DMS 273 (cell line): ENCODE data around the gene CLDN17.

ENCODE experiments used
- DNase-seq: peaks from one replicate; lab custom pipeline; 2025; ENCODE audit not compliant: unreplicated experiment; lab: John Stamatoyannopoulos, UW

CLDN17 gene, protein sequence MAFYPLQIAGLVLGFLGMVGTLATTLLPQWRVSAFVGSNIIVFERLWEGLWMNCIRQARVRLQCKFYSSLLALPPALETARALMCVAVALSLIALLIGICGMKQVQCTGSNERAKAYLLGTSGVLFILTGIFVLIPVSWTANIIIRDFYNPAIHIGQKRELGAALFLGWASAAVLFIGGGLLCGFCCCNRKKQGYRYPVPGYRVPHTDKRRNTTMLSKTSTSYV

GRCh38 chr21:30166705-30167104 is at the start of gene CLDN17:
Gene CLDN17, minus strand, starts transcription at chr21:30166805. Its CDS starts 188 bp downstream, at chr21:30166617.
- DNase-seq: no peak

DNA sequence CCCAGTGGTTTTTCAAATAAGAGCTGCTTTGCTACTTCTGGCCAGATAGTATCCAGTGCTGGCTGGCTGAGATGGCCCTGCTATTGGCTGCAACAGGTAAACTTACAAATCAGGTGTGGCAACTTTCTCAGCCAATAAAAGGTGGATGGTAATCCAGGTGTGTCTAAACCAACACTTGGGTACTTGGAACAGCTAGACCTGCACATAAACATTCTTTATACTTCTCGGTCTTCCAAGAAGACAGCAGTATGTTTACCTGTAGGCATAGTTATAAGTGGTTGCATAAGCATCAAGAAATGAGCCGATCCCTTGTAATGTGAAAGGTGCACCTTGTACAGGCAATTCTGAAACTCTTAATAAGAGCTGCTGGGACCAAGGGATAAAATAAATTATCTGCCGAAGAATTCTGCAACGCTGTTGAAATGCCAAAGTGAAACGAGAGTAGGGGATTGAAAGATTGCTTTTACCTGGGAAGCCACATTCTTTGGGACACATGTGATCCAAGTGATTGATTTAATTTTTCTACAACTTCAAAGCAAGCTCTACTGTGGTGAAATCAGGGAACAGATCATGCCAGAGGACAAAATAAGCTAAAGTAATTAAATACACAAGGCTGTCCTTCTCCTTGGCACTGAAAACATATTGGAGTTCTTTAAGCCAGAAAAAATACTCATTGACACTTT is 49.6 kb upstream of the CLDN17 start, which contains the start of gene CLDN8:
Gene CLDN8 (minus strand): TSS at position 57 of the 683 bp plus-strand sequence. CDS start 172 bp downstream, outside the sequence.
- DNase-seq: no peak

DNA sequence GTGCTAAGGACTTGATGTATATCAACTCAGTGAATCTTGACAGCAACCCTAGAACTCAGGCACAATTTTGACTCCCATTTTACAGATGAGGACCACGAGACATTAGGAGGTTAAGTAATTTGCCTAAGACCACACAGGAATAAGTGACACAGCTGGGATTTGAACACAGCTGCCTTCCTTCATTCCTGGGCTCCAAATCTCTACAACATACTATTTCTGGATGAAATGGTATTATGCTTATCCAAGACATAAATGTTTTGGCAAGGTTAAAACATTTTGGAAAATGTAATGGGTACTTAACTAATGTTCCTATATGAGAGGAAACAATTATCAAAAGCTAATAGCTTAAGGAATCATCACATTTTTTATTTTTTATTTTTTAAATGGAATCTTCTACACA is 44.5 kb upstream of the CLDN17 start:
- DNase-seq: no peak

DNA sequence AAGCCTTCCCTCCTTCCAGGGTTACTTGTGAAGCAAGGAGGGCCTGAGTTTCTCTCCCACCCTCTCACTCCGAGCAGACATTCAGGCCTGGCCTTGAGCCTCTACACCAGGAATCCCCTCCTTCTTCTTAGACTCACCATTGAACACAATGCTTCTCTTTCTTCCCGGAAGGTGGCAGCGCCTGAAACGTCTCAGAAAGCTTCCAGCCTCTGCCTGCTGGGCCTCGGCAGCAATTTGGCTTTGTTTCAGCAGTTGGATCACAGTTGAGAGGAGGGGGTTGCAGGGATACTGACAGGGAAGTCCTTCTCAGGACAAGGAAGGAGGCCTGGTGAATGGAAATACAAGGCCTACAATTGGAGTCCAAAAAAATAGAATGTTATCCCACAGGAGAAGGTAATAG is 43.0 kb upstream of the CLDN17 start:
- DNase-seq: no peak

DNA sequence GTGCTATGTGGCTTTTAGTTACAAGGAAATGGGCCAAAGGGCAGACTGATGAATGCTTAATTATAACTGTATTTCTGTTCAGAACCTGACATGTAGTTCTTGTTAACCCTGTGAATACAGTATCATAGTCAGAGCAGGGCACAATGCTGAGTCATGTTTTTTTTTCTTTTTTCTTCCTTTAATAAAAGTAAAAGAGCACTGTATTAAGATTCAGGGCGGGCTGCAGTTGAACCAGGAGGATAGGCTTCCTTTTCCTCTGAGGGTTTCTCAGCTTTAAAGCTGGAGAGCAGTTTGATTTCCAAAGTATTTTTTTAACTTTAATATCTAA is 40.6 kb upstream of the CLDN17 start:
- no peak for DNase-seq

DNA sequence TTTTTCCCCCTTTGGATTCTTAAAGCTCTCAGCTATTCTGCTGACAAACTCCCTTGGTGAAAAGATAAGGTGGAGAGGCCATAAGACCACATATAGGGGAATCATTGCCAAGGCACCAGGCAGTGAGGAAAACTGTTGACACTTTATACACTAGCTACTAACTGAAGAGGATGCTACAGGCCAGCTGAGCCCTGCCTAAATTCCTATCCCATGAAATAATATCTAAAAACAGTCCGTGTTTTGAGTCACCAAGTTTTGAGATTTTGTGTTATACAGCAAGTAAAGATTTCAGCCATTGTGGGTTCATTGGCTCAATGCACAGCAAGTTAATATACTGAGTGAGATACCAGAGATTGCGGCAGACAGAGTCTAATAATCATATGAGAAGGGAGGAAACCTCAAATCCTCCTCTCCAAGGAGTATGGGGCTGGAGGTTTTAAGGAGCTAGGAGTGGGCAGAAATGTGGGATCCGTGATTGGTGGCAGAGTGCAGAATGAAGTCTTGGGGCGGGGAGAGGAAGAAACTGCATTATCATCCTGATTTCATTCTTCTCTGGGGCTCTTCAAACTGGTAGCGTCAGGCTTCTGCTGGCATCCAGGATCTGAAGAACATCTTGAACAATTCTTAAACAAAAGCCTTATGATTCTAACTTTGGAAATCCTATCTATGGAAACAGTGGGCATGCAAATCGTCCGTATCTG is 40.1 kb upstream of the CLDN17 start:
- no peak for DNase-seq

GRCh38 chr21:30200000-30200399 is 33.4 kb upstream of the CLDN17 start:
- no peak for DNase-seq

- peak; percentile 63 for DNase-seq
These were observed 28.2 kb upstream of the CLDN17 start for GRCh38 chr21:30194701-30195299.

GRCh38 chr21:30193201-30193600 is 26.6 kb upstream of the CLDN17 start:
- DNase-seq: no peak

- DNase-seq: no peak
These were observed 23.9 kb upstream of the CLDN17 start for GRCh38 chr21:30190554-30190953.

DNA sequence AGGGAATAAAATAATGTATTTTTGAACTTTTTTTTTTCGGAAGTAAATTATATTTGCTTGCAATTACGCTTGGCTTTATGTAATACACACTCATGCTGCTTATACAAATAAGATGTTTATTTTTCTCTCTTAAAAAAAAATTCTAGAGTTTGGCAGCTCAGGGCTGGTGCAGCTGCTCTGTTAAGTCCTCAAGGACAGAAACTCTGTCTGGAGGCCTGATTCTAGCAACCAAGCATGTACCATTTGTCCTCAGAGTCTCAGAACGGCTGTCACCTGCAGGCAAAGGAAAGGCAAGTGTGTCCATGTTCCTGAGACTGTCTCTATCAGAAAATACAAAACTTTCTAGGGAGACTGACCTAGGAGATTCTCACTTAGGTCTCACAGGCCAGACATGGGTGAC is 23.2 kb upstream of the CLDN17 start:
- DNase-seq: no peak

GRCh38 chr21:30186242-30186641 is 19.6 kb upstream of the CLDN17 start:
- DNase-seq: no peak

DNA sequence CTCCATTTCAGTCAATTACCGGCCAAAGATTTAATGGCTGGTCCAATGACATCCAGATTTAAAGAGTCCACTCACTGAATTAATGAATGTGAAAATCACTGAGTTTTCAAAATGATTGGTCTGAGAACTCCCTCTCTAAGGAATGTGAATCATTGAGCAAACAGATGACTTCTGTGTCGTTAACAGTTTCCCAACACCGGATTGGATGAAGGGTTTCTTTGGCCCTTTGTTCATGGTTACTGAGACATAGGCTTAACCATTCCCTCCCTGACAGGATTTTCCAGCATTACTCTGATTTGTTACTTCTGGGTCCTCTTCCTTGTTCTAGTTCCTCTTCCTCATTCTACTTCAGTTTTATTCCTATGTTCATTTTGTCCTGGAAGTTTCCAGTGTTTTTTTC is 1.5 kb upstream of the CLDN17 start:
- DNase-seq: no peak

DNA sequence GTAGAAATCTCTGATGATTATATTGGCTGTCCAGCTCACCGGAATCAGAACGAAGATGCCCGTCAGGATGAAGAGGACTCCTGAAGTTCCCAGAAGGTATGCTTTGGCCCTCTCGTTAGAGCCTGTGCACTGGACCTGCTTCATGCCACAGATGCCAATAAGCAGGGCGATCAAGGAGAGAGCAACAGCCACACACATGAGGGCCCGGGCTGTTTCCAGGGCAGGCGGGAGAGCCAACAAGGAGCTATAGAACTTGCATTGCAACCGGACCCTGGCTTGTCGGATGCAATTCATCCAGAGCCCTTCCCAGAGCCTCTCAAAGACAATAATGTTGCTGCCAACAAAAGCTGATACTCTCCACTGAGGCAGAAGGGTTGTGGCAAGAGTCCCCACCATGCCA is 434 bp downstream of the CLDN17 start:
- DNase-seq: no peak

GRCh38 chr21:30164796-30165195 is 1.8 kb downstream of the CLDN17 start:
- no peak for DNase-seq

- DNase-seq: no peak
These were observed 12.8 kb downstream of the CLDN17 start for GRCh38 chr21:30153697-30154340.

DNA sequence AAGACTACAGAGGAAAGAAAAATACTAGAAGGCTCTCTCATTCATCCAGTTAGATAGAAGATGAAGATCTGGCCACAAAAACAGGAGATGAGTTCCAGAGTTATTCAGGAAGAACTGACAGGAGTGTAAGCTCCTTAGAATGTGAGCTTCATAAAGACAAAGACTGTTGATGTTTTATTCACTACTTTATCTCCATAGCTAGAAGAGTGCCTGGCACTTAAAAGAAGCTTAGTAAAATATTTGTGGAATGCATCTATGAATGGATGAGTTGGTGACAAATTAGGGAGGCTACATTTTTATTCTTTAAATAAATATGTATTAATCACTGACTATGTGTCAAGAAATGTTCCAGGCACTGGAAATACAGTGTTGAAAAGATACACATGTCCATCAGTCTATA is 13.8 kb downstream of the CLDN17 start:
- DNase-seq: no peak

GRCh38 chr21:30148906-30149305 is 17.7 kb downstream of the CLDN17 start:
- DNase-seq: no peak

- DNase-seq: no peak
These were observed 19.9 kb downstream of the CLDN17 start for GRCh38 chr21:30146558-30147282.

GRCh38 chr21:30138483-30138882 is 28.1 kb downstream of the CLDN17 start:
- DNase-seq: no peak

DNA sequence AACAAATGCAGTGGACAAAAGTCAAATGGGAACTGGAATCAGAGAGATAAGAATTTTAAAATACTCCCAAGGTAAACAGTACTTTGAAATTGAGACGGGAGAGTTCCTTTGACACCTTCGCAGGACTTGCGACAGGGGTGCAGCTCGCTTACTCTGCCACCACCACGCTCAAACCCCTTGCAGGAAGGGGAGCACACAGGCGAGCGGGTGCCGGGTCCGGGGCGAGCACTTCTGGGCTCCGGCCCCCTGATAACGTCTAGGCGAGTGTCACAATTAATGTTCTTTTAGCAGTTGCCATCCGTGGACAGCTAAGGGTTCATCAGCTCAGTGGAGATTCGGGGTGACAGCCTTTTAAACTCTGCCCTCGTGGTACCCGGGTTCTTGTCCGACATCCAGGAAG is 37.4 kb downstream of the CLDN17 start:
- no peak for DNase-seq
